Smooth muscle cell (in vitro differentiated cells): ENCODE measurements around the gene TMED5. TPM values are rescaled to one million over a fixed set of nuclear protein-coding genes. Genes with fewer than 3 reads are reported as not detected.
"Not testable (repeated sequence)": the region's sequence is repeated elsewhere in the genome, so short reads cannot be mapped to it uniquely, and the experiment has no call there.

Source experiments
- DNase-seq: peaks from one replicate; lab custom pipeline; 2025; ENCODE audit not compliant: unreplicated experiment; lab: John Stamatoyannopoulos, UW
- H2AFZ ChIP-seq: fragments of 200-600 bp; sonication (generic); 2 replicates; pipeline ENCODE4 v1.6.0; 2016; ENCODE audit warnings: antibody characterized with exemption, low read depth, mild to moderate bottlenecking
- H3F3A ChIP-seq: fragments of 200-600 bp; sonication (generic); 2 replicates; pipeline ENCODE4 v1.6.0; 2017; ENCODE audit warnings: antibody characterized with exemption, low read depth
- H3K27ac ChIP-seq: fragments of 200-600 bp; sonication (generic); 2 replicates; pipeline ENCODE4 v1.5.1; 2016; ENCODE audit warnings: low read depth, mild to moderate bottlenecking
- H3K27me3 ChIP-seq: fragments of 200-600 bp; sonication (generic); 2 replicates; pipeline ENCODE4 v1.6.1; 2016; ENCODE audit warnings: low read depth, mild to moderate bottlenecking
- H3K36me3 ChIP-seq: fragments of 200-600 bp; sonication (generic); 2 replicates; pipeline ENCODE4 v1.5.1; 2016; ENCODE audit warnings: low read depth
- H3K4me1 ChIP-seq: fragments of 200-600 bp; sonication (generic); 2 replicates; pipeline ENCODE4 v1.5.1; 2016; ENCODE audit warnings: low read depth
- H3K4me2 ChIP-seq: fragments of 200-600 bp; sonication (generic); 2 replicates; pipeline ENCODE4 v1.6.0; 2016; ENCODE audit warnings: mild to moderate bottlenecking
- H3K4me3 ChIP-seq: fragments of 200-600 bp; sonication (generic); 2 replicates; pipeline ENCODE4 v1.5.1; 2016; ENCODE audit warnings: mild to moderate bottlenecking
- H3K79me2 ChIP-seq: fragments of 200-600 bp; sonication (generic); 2 replicates; pipeline ENCODE4 v1.6.0; 2016; ENCODE audit warnings: low read depth, mild to moderate bottlenecking
- H3K9ac ChIP-seq: fragments of 200-600 bp; sonication (generic); 2 replicates; pipeline ENCODE4 v1.6.0; 2016; ENCODE audit warnings: low read depth
- H3K9me3 ChIP-seq: fragments of 200-600 bp; sonication (generic); replicated peaks from 2 replicates; pipeline ENCODE4 v1.5.1; 2016; ENCODE audit warnings: low read depth
- H4K20me1 ChIP-seq: fragments of 200-600 bp; sonication (generic); 2 replicates; pipeline ENCODE4 v1.6.0; 2016; ENCODE audit warnings: low read depth
- CTCF ChIP-seq: fragments of 200-600 bp; sonication (generic); IDR thresholded peaks from 2 replicates; pipeline ENCODE4 v1.5.1; 2017; ENCODE audit warnings: borderline replicate concordance, mild to moderate bottlenecking, antibody characterized with exemption; ENCODE audit not compliant: insufficient read depth, poor library complexity, severe bottlenecking
- WGBS: methylation state at CpG from one replicate; pipeline ENCODE4 v1.1.7; 2016; ENCODE audit warnings: low lambda C conversion rate; 5-methylcytosine and 5-hydroxymethylcytosine counted together
- polyA plus RNA-seq: library from polyadenylated mRNA; unstranded; fragments of >200 nt; fragmentation: Nextera tagmentation; extraction: Ambion mirVana; gene quantifications from 2 replicates; pipeline ENCODE4 v1.2.1, GENCODE V29; 2016
- total RNA-seq: library from RNA; depleted of rRNA; stranded (reverse); fragments of >200 nt; gene quantifications from 2 replicates; pipeline ENCODE4 v1.2.3, GENCODE V29; 2014

Gene TMED5
- total and polyA plus RNA-seq, 2 experiments from 2014 or later: 26.8 to 61.7 TPM

- Histone ChIP-seq H3K4me1 (peaks cover 14% of the 10 kb centered on the region), H4K20me1 (peaks cover 27% of the 10 kb centered on the region), H2AFZ (peak within 1 kb of the TSS; percentile 85), H3K36me3 (no peaks in the 10 kb centered on the region), H3K27ac (peak within 1 kb of the TSS; percentile 92), H3K9ac (peak within 1 kb of the TSS; percentile 92), H3K4me2 (peak within 1 kb of the TSS; percentile 88), H3K27me3 (no peaks in the 10 kb centered on the region), H3K79me2 (peaks cover 42% of the 10 kb centered on the region), H3F3A (no peaks in the 10 kb centered on the region), H3K4me3 (peak within 1 kb of the TSS; percentile 73), H3K9me3 (no peaks in the 10 kb centered on the region)
- no peak for DNase-seq
- 3% methylated on average over 43 of the region's 43 CpGs for WGBS
- no peak for TF ChIP-seq CTCF
Observed at GRCh38 chr1:93180723-93181613, 755 bp upstream of the TMED5 start, which contains the start of gene CCDC18. CCDC18 (plus strand) TSS chr1:93180724; CDS start chr1:93183362, 2,638 bp downstream.

- Histone ChIP-seq H3K36me3 (no peaks in the 10 kb centered on the region), H3K4me2 (peak overlapping the region; percentile 88), H4K20me1 (peaks cover 42% of the 10 kb centered on the region), H3K27ac (peak overlapping the region; percentile 92), H3K4me1 (peaks cover 14% of the 10 kb centered on the region), H3K4me3 (peak overlapping the region; percentile 73), H3K9ac (no peak overlapping the region), H3K27me3 (no peaks in the 10 kb centered on the region), H3F3A (no peaks in the 10 kb centered on the region), H2AFZ (no peak overlapping the region), H3K9me3 (no peaks in the 10 kb centered on the region), H3K79me2 (peaks cover 67% of the 10 kb centered on the region)
- WGBS: 59% methylated on average over 5 of the region's 5 CpGs
- TF ChIP-seq CTCF: no peak
- DNase-seq: no peak
Observed at GRCh38 chr1:93178418-93178817, 1.8 kb downstream of the TMED5 start.

GRCh38 chr1:93177991-93178390, 2.2 kb downstream of the TMED5 start:
- H3K36me3 ChIP-seq: no peaks in the 10 kb centered on the region
- no peak for DNase-seq
- H3K27me3 ChIP-seq: no peaks in the 10 kb centered on the region
- peak overlapping the region; percentile 92 for H3K27ac ChIP-seq
- H3K79me2 ChIP-seq: peaks cover 68% of the 10 kb centered on the region
- H3K4me3 ChIP-seq: peak overlapping the region; percentile 73
- peaks cover 46% of the 10 kb centered on the region for H4K20me1 ChIP-seq
- no peak for TF ChIP-seq CTCF
- H2AFZ ChIP-seq: no peak overlapping the region
- H3F3A ChIP-seq: no peaks in the 10 kb centered on the region
- H3K9ac ChIP-seq: no peak overlapping the region
- peak overlapping the region; percentile 88 for H3K4me2 ChIP-seq
- no peaks in the 10 kb centered on the region for H3K9me3 ChIP-seq
- H3K4me1 ChIP-seq: peaks cover 17% of the 10 kb centered on the region
- 44% methylated on average over 4 of the region's 4 CpGs for WGBS

- Histone ChIP-seq H4K20me1 (peaks cover 70% of the 10 kb centered on the region), H3K79me2 (peaks cover 92% of the 10 kb centered on the region)
- WGBS: 96% methylated on average over 3 of the region's 3 CpGs
Observed at GRCh38 chr1:93174638-93175037, 5.6 kb downstream of the TMED5 start.

More at GRCh38 chr1:93174638-93175037, 5.6 kb downstream of the TMED5 start:
- H3K27me3 ChIP-seq, H3K27ac ChIP-seq, DNase-seq, H3K9me3 ChIP-seq, H3K9ac ChIP-seq, H3F3A ChIP-seq, H2AFZ ChIP-seq, H3K36me3 ChIP-seq, H3K4me2 ChIP-seq, H3K4me3 ChIP-seq: not testable (repeated sequence)
- H3K4me1 ChIP-seq: peaks cover 19% of the 10 kb centered on the region
